Lung (tissue), 12 donors: ENCODE data around the gene ABCD4. TPM values are rescaled to one million over a fixed set of nuclear protein-coding genes. Genes with fewer than 3 reads are reported as not detected.

Experiments used
- ATAC-seq: fragments of 200-7000 bp; cut with Tn5 transposase; one replicate; pipeline ENCODE4 v1.9.1; 2020; ENCODE audit warnings: moderate number of reproducible peaks; ENCODE audit not compliant: insufficient read depth, low FRiP score
- DNase-seq, 3 donors: peaks; one replicate each; pipeline ENCODE4 v3.0.0-alpha.2; 2013 to 2017
- H3K27ac ChIP-seq, 2 donors: one replicate each; pipeline ENCODE4 v1.5.1; 2013; ENCODE audit warnings: mild to moderate bottlenecking in 2 of 2, moderate library complexity in 2 of 2, control low read depth in 1 of 2, inconsistent platforms in 1 of 2, low read depth in 1 of 2, low read length in 1 of 2
- H3K27me3 ChIP-seq, 3 donors: one replicate each; pipeline ENCODE4 v1.5.1; 2013; ENCODE audit warnings: low read length in 2 of 3; ENCODE audit not compliant: control insufficient read depth in 3 of 3, insufficient read depth in 3 of 3
- H3K36me3 ChIP-seq, 4 donors: one replicate each; pipeline ENCODE4 v1.5.1; 2013; ENCODE audit warnings: low read length in 4 of 4, mild to moderate bottlenecking in 1 of 4, moderate library complexity in 1 of 4; ENCODE audit not compliant: control insufficient read depth in 4 of 4, insufficient read depth in 4 of 4
- H3K4me1 ChIP-seq, 5 donors: one replicate each; pipeline ENCODE4 v1.5.1; 2013; ENCODE audit warnings: low read length in 5 of 5, mild to moderate bottlenecking in 2 of 5, moderate library complexity in 1 of 5; ENCODE audit not compliant: control insufficient read depth in 5 of 5, insufficient read depth in 5 of 5
- H3K4me3 ChIP-seq: one replicate; pipeline ENCODE4 v1.5.1; 2013; ENCODE audit warnings: mild to moderate bottlenecking, control low read depth, moderate library complexity
- H3K9ac ChIP-seq, 2 donors: one replicate each; pipeline ENCODE4 v1.5.1; 2013; ENCODE audit warnings: low read length in 2 of 2, control low read depth in 1 of 2; ENCODE audit not compliant: insufficient read depth in 1 of 2
- H3K9me3 ChIP-seq, 4 donors: one replicate each; pipeline ENCODE4 v1.5.1; 2013; ENCODE audit warnings: low read length in 3 of 4, mild to moderate bottlenecking in 1 of 4, moderate library complexity in 1 of 4; ENCODE audit not compliant: control insufficient read depth in 4 of 4, insufficient read depth in 3 of 4
- CTCF ChIP-seq: IDR thresholded peaks from 2 replicates; pipeline ENCODE4 v1.5.1; 2012; ENCODE audit warnings: mild to moderate bottlenecking; ENCODE audit errors: control extremely low read depth, extremely low read depth
- WGBS, 2 donors: extraction: QIAGEN DNeasy Blood & Tissue Kit; methylation state at CpG; one replicate each; pipeline ENCODE4 v1.1.7; 2013; 5-methylcytosine and 5-hydroxymethylcytosine counted together
- polyA plus RNA-seq, 2 donors: library from polyadenylated mRNA; stranded (reverse); fragments of 200-250 nt; gene quantifications; one replicate each; pipeline ENCODE4 v1.2.1, GENCODE V29; 2013
- total RNA-seq, 2 donors: library from RNA; depleted of rRNA in 1 of 2; stranded (reverse); fragments of >200 nt in 1 of 2; gene quantifications; one replicate each; pipeline ENCODE4 v1.2.1, GENCODE V29; 2014 to 2021
- donor health status: control.
- donor health status: control.
- donor health status: Bipolar disorder and iron deficiency.
- donor health status: healthy.
- donor health status: DM: yes; HTN: yes; CAD: no.

Gene ABCD4
- total and polyA plus RNA-seq, 4 donors, result 25.7 to 72.7 (median 43.1) TPM

- Histone ChIP-seq H3K4me1 (peaks cover 0 to 4% (median 0%) of the 10 kb centered on the region in 5 donors), H3K27me3 (peaks cover 0 to 33% (median 15%) of the 10 kb centered on the region in 3 donors), H3K27ac (no peak overlapping the region), H3K36me3 (no peaks in the 10 kb centered on the region), H3K9ac (no peak overlapping the region), H3K9me3 (no peaks in the 10 kb centered on the region), H3K4me3 (no peak overlapping the region)
- TF ChIP-seq CTCF, result no peak
- ATAC-seq (no peak), DNase-seq (no peak)
- WGBS, 2 donors, result 75 to 76% methylated on average over 12 of the region's 12 CpGs
Measured at GRCh38 chr14:74249433-74250375, 53.0 kb downstream of the ABCD4 start.

- Histone ChIP-seq H3K27ac (no peak overlapping the region), H3K9ac (no peak overlapping the region), H3K27me3 (peaks cover 0 to 50% (median 29%) of the 10 kb centered on the region in 3 donors), H3K4me3 (no peak overlapping the region), H3K36me3 (no peaks in the 10 kb centered on the region), H3K9me3 (no peaks in the 10 kb centered on the region), H3K4me1 (peaks cover 0 to 4% (median 0%) of the 10 kb centered on the region in 5 donors)
- TF ChIP-seq CTCF, result no peak
- 51 to 63% methylated on average over 6 of the region's 6 CpGs for WGBS, 2 donors
- ATAC-seq (no peak), DNase-seq (no peak)
Measured at GRCh38 chr14:74248017-74248416, 54.7 kb downstream of the ABCD4 start.

- Histone ChIP-seq H3K36me3 (no peaks in the 10 kb centered on the region), H3K4me1 (peaks cover 0 to 5% (median 0%) of the 10 kb centered on the region in 5 donors), H3K4me3 (no peak overlapping the region), H3K9ac (no peak overlapping the region), H3K27me3 (peaks cover 0 to 64% (median 43%) of the 10 kb centered on the region in 3 donors), H3K9me3 (no peaks in the 10 kb centered on the region), H3K27ac (no peak overlapping the region)
- ATAC-seq, result no peak
- 81 to 88% methylated on average over 8 of the region's 8 CpGs for WGBS, 2 donors
- no peak for TF ChIP-seq CTCF
- DNase-seq, result no peak
Measured at GRCh38 chr14:74246542-74246941, 56.2 kb downstream of the ABCD4 start.
